BJ (cell line): ENCODE measurements around the gene FBXO28. TPM values are rescaled to one million over a fixed set of nuclear protein-coding genes. Genes with fewer than 3 reads are reported as not detected.

Experiments
- CTCF ChIA-PET: fragments of 350-600 bp; formaldehyde crosslinking; extraction: SDS; loops from one replicate; lab custom pipeline; 2021; ENCODE audit warnings: antibody characterized with exemption, inconsistent platforms; lab: Yijun Ruan, JAX
- POLR2A ChIA-PET: fragments of 300-600 bp; sonication (Branson Sonifier 250); formaldehyde crosslinking; extraction: SDS; loops from one replicate; lab custom pipeline; 2021; ENCODE audit warnings: antibody characterized with exemption; lab: Charles Lee
- DNase-seq: peaks from one replicate; pipeline ENCODE4 v3.0.0-alpha.2; 2011; ENCODE audit warnings: low read depth
- H3K27me3 ChIP-seq: 2 replicates; pipeline ENCODE4 v1.6.0; 2011; ENCODE audit warnings: low read length; ENCODE audit not compliant: control insufficient read depth, insufficient read depth
- H3K36me3 ChIP-seq: 2 replicates; pipeline ENCODE4 v1.5.1; 2011; ENCODE audit warnings: low read length; ENCODE audit not compliant: control insufficient read depth, insufficient read depth
- H3K4me3 ChIP-seq: 2 replicates; pipeline ENCODE4 v1.5.1; 2011; ENCODE audit warnings: low read depth, mild to moderate bottlenecking, control low read depth, low read length
- polyA plus RNA-seq: library from polyadenylated mRNA; depleted of rRNA; stranded (reverse); fragments of >200 nt; gene quantifications from 2 replicates; pipeline ENCODE4 v1.2.3, GENCODE V29; 2011
- TF ChIP-seq, protein P1 (sequence below): IDR thresholded peaks from 2 replicates; pipeline ENCODE4 v1.5.1; 2011; ENCODE audit warnings: low read depth, mild to moderate bottlenecking, control low read depth, inconsistent platforms, low read length, moderate library complexity; ENCODE audit not compliant: insufficient read depth

The FBXO28 gene
- polyA plus RNA-seq, 1 experiment, result 10.8 TPM

DNA sequence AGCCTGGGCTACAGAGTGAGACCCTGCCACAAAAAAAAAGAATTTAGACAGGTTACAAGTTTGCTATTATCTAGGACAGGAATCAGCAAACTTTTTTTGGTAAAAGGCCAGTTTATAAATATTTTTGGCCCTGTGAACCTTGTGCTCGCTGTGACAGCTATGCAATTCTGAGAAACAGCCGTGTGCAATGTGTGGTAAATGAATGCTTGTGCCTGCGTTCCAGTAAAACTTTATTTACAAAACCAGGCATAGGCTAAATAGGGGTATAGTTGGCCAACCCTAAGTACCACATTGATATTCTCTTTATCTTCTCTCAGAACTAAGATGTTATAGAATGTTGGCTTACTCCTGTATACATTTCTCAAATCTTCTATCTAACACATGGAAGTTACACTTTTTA lies 24.3 kb downstream of the FBXO28 start:
- ChIA-PET CTCF (interaction anchor here (0.9 kb wide), 1 partner anchor 10 kb away, joined by 3 read pairs; no protein-coding TSS in a partner anchor), POLR2A (no interaction called here)
- TF ChIP-seq, protein P1, sequence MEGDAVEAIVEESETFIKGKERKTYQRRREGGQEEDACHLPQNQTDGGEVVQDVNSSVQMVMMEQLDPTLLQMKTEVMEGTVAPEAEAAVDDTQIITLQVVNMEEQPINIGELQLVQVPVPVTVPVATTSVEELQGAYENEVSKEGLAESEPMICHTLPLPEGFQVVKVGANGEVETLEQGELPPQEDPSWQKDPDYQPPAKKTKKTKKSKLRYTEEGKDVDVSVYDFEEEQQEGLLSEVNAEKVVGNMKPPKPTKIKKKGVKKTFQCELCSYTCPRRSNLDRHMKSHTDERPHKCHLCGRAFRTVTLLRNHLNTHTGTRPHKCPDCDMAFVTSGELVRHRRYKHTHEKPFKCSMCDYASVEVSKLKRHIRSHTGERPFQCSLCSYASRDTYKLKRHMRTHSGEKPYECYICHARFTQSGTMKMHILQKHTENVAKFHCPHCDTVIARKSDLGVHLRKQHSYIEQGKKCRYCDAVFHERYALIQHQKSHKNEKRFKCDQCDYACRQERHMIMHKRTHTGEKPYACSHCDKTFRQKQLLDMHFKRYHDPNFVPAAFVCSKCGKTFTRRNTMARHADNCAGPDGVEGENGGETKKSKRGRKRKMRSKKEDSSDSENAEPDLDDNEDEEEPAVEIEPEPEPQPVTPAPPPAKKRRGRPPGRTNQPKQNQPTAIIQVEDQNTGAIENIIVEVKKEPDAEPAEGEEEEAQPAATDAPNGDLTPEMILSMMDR, result no peak
- H3K36me3 ChIP-seq, result no peaks in the 10 kb centered on the region; the same call in 1 of the 2 replicates
- H3K4me3 ChIP-seq, result no peak overlapping the region
- H3K27me3 ChIP-seq, result no peaks in the 10 kb centered on the region
- no peak for DNase-seq

DNA sequence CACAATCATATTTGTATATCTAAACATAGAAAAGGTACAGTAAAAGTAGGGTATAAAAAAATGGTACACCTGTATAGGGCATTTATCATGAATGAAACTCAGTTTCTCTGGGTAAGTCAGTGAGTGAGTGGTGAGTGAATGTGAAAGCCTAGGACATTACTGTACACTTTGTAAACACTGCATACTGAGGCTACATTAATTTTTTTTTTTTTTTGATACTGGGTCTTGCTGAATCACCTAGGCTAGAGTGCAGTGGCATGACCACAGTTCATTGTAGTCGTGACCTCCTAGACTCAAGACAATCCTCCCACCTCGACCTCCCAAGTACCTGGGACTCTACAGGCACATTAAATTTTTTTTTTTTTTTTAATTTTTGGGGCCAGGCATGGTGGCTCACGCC lies 27.8 kb downstream of the FBXO28 start:
- Histone ChIP-seq H3K27me3 (no peaks in the 10 kb centered on the region), H3K4me3 (no peak overlapping the region), H3K36me3 (peaks cover 2% of the 10 kb centered on the region; the same call in 1 of the 2 replicates)
- ChIA-PET CTCF (no interaction called here), POLR2A (no interaction called here)
- TF ChIP-seq, protein P1, result no peak
- DNase-seq, result no peak

DNA sequence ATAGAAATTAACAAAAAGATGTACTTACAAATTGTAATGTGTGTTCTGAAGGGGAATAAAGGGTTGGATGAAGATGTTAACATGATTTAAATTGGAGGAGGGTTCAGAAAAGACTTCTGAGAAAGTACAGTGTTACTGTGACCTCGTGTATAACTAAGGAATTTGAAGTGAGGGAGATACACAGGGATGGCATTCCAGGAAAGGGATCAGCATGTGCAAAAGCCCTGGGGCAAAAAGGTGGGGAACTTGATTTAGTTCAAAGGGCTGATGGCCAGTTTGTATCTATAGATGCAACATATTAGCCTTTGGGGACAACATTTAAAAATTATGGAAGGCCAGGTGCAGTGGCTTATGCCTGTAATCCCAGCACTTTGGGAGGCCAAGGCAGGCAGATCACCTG lies 35.8 kb downstream of the FBXO28 start:
- TF ChIP-seq, protein P1, result no peak
- no peak for DNase-seq
- CTCF ChIA-PET, result no interaction called here

DNA sequence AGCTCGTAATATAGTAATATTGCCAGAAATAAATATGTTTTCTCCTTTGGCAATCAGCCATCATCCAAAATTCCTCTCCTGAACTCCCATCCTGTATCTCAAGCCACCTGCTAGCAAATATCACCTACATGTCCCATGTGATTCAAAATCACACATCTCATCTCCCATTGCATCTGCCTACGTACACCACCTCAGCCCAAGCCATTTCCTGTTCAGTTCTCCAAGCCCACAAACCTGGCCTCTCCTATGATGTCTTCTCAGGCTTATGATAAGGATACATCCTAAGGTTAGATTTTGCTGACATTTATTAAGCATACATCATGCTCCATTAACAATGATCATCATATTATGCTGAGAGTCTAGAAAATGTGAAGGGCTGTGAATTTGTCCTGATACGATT lies 37.2 kb downstream of the FBXO28 start:
- Histone ChIP-seq H3K27me3 (no peaks in the 10 kb centered on the region), H3K36me3 (no peaks in the 10 kb centered on the region; the same call in none of the 2 replicates), H3K4me3 (no peak overlapping the region)
- POLR2A ChIA-PET, result no interaction called here
- CTCF ChIA-PET, result interaction anchor here (1.1 kb wide), 1 partner anchor 453 kb away, joined by 3 read pairs; no protein-coding TSS in a partner anchor
- no peak for DNase-seq
- TF ChIP-seq, protein P1, result no peak

More for the DNA sequence above, 35.8 kb downstream of the FBXO28 start:
- Histone ChIP-seq H3K36me3 (no peaks in the 10 kb centered on the region; the same call in 1 of the 2 replicates), H3K4me3 (no peak overlapping the region), H3K27me3 (no peaks in the 10 kb centered on the region)
- POLR2A ChIA-PET, result no interaction called here

DNA sequence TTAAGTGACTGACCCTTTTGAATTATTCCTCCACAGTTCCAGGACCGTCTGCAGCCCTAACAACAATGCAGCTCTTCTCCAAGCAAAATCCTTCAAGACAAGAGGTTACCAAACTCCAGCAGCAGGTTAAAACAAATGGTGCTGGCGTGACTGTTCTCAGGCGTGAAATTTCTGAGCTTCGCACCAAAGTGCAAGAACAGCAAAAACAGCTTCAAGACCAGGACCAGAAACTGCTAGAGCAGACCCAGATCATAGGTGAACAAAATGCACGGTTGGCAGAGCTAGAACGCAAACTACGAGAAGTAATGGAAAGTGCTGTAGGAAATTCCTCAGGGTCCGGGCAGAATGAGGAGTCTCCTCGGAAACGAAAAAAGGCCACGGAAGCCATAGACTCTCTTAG lies 43.4 kb downstream of the FBXO28 start:
- Histone ChIP-seq H3K27me3 (no peaks in the 10 kb centered on the region), H3K4me3 (no peak overlapping the region), H3K36me3 (peaks cover 4% of the 10 kb centered on the region)
- POLR2A ChIA-PET, result no interaction called here
- CTCF ChIA-PET, result interaction anchor here (1.0 to 1.6 kb wide), 2 partner anchors 11 to 169 kb away, joined by 5 read pairs; no protein-coding TSS in a partner anchor
- DNase-seq, result no peak
- TF ChIP-seq, protein P1, result no peak
